NCI-H2227 treated with DMSO at 0.1 percent for 48 hours (cell line): Measurements from ENCODE around the gene EXOG.

Experiments used
- DNase-seq: peaks from one replicate; lab custom pipeline; 2025; lab: John Stamatoyannopoulos, UW

The EXOG gene

DNA sequence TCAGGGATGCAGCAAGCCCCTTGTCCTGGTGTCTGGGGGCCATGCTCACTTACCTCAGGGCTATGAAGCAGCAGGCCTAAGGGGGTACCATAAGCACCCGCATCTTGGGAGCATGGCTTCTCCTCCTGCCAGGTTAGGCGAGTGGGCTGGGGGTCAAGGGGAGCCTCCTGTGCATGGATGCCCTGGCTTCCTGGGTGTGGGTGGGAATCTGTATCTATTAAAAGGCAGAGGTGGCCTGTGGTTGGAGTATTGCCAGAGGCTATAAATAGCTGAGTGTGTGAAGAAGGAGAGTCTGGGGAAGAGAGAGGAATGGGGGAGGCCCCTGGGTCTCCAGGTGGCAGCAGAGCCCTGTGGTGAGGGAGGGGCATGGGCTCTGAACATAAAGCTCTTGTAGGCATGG is 22.9 kb upstream of the EXOG start:
- no peak for DNase-seq

DNA sequence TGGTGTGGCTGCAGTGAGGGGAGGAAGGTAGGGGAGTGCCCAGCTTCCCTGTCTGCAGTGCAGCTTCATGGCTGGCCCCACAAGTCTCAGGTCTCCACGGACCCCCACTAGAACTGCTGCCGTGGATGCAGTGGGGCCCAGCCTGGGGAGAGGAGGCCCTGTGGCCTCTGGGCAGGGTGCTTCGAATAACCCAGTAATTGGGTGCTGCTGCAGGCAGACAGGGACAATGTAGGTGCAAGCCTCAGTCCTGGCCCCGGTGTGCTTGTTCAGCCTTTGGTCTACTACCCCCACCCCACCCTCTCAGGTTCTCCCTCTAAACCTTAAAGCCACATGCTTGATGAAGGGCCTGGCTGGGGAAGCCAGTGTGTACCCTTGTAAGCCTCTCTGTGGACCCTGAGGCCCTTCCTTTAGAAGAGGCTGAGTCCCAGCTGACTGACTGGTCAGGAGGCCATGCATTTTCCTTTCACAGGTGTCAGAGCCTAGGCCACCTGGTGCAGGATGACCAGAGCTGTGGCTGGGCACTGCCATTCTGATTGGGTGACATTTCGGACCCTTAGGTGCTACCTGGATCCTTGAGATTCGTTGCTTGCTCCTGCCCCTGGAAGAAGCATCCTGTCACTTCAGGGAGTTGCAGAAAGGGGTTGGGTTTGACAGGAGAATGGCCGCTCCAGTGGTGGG is 21.1 kb upstream of the EXOG start:
- DNase-seq: no peak

- no peak for DNase-seq
These were observed 20.4 kb upstream of the EXOG start for GRCh38 chr3:38475716-38476115.

- DNase-seq: no peak
These were observed 19.9 kb upstream of the EXOG start for GRCh38 chr3:38476157-38476756.

- DNase-seq: no peak
These were observed 18.9 kb upstream of the EXOG start for GRCh38 chr3:38477057-38477820.

- DNase-seq: no peak
These were observed 18.2 kb upstream of the EXOG start for GRCh38 chr3:38477839-38478450.

DNA sequence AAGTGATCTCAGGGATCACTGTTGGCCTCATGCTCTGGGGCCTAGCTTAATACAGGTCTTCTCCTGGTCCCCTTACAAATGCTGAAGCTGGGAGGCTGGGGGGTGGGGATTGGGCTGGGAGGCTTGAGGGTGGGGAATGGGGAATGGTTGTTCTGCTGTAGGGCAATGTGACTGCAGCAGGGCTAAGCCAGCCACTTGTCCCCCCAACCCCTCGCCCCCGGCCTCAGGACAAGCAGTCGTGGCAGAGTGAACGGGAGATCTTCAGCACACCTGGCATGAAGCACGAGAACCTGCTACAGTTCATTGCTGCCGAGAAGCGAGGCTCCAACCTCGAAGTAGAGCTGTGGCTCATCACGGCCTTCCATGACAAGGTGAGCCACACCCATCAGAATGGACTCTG is 17.2 kb upstream of the EXOG start:
- DNase-seq: no peak

GRCh38 chr3:38479431-38480092 is 16.6 kb upstream of the EXOG start:
- peak; percentile 3 for DNase-seq

DNA sequence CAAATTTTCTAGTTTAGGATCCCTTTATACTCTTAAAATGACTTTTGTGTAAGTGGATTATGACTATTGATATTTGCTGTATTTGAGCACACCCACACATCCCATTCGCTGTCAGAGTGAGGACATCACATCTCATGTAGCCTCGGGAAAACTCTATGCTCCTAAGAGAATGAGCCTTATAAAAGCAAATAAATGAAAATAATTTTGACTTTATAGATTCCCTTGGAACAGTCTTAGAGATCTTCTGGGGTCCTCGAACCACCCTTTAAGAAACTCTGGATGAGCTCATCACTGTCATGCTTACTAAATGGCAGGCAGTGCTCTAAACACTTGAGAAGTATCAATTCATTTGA is 16.1 kb upstream of the EXOG start:
- no peak for DNase-seq

DNA sequence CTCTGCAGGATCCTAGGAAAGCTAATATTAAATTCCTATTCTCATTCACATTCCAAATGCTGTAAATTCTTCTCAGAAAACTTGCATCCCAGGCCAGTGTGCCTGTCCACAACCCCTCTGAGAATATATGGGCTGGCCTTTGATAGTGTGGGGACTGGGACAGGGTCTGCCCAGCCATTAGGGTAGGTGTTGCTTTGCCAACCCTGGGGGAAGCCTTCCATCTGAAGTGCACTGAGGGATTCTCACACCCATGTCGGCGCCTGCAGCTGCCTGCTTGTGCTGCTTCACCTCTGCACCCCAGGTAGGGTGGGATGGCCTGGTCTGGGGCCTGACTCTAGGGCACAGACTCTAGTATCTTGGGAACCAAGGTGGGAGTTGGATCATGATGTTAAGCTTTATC is 15.2 kb upstream of the EXOG start:
- DNase-seq: no peak

DNA sequence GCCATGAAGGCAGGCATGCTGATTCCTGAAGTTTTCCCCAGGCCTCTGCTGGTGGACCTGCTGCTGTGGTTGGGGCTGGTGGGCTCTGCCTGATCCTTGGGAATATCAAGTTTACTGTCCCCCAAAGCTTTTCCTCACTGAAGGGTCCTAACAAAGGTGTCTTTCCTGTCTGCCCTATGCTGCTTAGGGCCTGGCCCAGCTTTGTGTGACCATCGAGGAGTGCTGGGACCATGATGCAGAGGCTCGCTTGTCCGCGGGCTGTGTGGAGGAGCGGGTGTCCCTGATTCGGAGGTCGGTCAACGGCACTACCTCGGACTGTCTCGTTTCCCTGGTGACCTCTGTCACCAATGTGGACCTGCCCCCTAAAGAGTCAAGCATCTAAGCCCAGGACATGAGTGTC is 13.2 kb upstream of the EXOG start:
- no peak for DNase-seq

DNA sequence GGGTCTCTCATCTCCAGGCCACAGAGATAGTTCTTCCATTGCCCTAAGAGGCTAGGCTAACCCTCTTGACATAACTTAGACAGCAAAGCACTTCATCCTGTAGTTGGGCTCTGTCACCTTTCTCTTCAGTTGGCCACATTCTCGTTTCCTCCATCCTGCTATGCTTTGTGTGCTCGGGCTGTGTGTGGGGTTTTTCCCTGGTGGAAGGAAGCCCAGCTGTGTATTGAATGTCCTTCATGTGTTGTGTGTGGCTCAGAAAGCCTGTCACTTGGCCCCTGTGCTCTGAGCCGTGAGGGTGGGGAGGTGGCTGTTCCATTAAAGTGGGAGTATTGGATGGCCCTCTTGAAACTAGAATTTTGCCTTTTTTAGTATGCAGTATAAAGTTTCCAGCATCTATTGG is 8.8 kb upstream of the EXOG start:
- DNase-seq: no peak

GRCh38 chr3:38488949-38489348 is 7.2 kb upstream of the EXOG start:
- no peak for DNase-seq

- no peak for DNase-seq
These were observed 6.4 kb upstream of the EXOG start for GRCh38 chr3:38489766-38490165.

GRCh38 chr3:38490281-38491030 is 5.7 kb upstream of the EXOG start:
- DNase-seq: no peak

GRCh38 chr3:38491215-38491614 is 4.9 kb upstream of the EXOG start:
- no peak for DNase-seq

DNA sequence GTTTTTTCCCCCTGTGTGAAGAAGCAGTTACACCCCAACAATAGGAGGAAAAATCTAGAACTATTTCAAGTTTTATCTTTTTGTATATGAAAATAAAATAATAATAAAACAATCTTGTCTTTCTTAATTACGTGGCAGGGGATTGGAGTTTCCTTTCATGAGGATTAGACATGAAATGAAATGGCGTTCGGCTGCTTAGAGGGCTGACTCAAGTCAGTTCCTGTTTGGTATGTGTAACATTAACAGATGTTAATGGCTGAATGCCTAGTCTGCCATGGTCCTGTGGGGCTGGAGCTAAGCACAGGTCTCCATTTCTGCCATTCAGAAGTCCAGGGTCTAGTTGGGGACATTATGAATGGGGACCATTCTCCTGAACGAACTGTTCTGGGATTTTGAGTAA is 3.1 kb upstream of the EXOG start:
- DNase-seq: no peak

DNA sequence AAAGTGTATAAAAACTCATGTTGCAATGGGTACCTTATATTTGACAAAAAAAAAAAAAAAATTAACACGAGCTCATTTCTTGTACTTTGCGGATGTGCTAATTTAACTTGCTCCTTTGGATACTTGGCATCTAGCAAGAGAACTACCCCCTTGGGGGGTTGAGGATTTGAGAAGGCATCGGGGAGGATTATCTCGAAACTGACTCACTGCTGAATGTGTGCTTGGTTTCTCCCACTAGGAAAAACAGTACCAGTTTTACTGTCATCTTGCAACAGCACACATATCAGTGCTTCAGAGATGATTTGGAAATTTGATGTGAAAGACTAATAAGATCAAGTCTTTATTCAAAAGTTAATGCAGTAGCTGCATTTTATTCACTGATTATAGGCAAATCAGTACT is 891 bp downstream of the EXOG start:
- DNase-seq: no peak

DNA sequence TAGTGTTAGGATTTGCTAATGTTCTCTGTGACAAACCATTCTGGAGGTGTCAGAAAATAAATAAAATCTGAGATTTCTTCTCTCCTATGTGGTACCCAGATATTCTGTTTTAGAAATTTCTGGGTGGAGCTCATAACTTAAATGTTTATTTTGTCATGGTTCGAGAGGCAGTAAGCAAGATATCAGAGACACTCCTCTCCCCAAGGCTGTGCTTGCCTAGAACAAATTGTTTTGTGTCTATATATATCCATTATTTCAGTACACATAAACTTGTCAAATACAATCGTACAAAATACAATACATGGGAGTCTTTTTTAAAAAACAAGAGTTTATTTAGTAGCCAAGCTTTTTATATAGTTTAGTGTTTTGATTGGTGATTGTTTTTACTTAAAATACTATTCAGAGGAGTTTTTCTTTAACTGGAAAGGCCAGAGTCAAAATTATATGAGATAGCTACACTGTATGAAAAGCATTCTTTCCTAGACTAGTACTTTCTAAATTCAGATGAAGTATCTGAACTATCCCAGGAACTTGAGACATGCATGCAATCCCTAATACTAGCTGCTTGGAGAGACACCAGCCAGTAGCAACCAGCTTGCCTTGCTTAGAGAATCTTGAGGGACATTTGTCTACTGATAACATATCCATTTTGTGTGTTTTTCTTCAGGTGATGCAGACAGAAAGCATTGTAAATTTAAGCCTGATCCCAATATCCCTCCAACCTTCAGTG is 4.7 kb downstream of the EXOG start:
- no peak for DNase-seq

DNA sequence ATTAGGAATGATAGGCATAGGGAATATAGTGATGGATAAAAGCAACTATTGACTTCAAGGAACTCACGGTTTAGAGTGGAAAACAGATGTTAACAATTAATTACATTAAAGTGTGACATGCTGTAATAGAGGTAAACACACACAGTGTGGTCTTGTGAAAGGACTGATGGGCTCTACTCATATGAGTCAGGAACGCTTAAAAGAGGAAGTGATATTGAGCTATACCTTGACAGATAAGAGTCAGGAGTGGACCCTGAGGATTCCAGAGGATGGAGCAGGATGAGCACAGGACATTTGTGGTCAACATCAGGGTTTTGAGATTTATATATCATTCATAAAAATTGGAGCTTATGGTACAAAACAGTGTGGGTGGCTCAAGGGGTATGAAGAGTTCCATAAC is 11.0 kb downstream of the EXOG start:
- DNase-seq: no peak

DNA sequence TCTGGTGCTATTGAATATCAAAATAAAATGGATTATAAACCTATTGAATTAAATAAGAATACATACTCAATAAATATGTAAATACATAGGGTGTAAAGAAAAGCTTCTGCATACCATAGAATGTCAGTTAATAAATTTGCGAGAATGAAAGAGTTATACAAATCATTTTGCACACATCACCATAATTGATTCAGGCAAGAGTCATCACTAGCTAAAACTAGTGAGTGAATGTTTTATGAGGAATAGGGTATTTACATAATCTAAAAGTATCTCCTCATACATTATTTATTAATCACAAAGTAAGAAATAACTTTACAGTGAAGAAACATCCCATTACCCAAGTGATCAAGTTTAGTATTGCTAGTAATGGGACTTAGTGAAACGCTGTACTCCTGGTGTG is 13.6 kb downstream of the EXOG start:
- DNase-seq: no peak
